Measurements from ENCODE around the gene OR6M1.

DNA sequence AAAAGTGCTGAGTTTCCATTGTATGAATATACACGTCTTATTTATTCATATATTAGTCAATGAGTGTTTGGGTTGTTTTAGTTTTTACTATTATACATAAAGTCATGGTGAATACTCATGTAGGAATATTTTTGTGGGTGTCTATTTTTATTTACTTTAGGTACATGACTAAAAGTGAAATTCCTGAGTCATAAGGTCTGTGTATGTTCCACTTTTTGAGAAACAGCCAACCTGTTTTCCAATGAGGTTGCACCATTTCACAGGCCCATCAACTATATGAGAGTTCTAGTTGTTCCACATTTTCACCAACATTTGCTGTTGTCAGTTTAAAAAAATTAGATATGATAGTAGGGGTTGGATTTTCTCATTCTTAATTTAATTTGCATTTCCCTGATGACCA is 45.3 kb downstream of the OR6M1 start:
- no peak for TF ChIP-seq CTCF (IDR thresholded peaks at IDR 0.05)
- no peak for TF ChIP-seq POLR2AphosphoS5 (IDR thresholded peaks at IDR 0.05)
- TF ChIP-seq POLR2A (IDR thresholded peaks at IDR 0.05), result no peak

Data from prostate gland (tissue), 2 donors.